Hepatocyte (in vitro differentiated cells): Measurements from ENCODE around the gene MAP2K3.
"Not testable (repeated sequence)": the region's sequence is repeated elsewhere in the genome, so short reads cannot be mapped to it uniquely, and the experiment has no call there.

Source experiments
- EZH2 ChIP-seq: fragments of 200-600 bp; sonication (generic); IDR thresholded peaks from 2 replicates; pipeline ENCODE4 v1.6.1; 2016; ENCODE audit warnings: antibody characterized with exemption, mild to moderate bottlenecking, borderline replicate concordance
- EZH2phosphoT487 ChIP-seq: fragments of 200-600 bp; sonication (generic); IDR thresholded peaks from one replicate; pipeline ENCODE4 v1.6.1; 2018; ENCODE audit warnings: antibody characterized with exemption, mild to moderate bottlenecking, low read depth, moderate library complexity; ENCODE audit not compliant: unreplicated experiment, severe bottlenecking
- TF ChIP-seq, protein P1 (sequence below): fragments of 200-600 bp; sonication (generic); IDR thresholded peaks from 2 replicates; pipeline ENCODE4 v1.5.1; 2016; ENCODE audit warnings: antibody characterized with exemption, mild to moderate bottlenecking; ENCODE audit not compliant: poor library complexity

DNA sequence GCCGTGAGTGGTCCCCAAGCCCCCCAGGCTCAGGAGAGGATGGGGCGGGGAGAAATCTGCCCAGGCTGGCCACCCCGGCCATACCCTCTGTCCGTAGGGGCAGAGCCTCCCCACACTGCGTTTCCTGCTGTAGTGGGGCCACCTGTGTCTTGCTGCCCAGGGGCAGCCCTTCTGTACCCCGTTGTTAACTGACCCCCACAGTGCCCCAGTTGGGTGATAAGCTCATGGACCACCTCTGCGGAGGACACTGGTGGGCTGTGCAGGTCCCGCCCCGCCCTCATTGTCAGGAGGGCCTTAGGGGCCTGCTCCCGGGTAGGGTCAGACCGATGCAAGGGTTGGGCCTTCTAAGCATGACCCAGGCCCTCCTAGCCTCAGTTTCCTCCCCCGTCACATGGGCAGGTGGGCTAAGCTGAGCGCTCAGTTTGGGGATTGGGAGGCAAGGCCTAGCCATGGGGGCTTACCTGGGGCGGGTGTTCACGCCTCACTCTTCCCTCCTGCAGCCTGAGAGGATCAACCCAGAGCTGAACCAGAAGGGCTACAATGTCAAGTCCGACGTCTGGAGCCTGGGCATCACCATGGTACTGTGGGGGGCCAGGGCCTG lies 20.1 kb downstream of the MAP2K3 start:
- not testable (repeated sequence) for TF ChIP-seq EZH2, EZH2phosphoT487
- TF ChIP-seq, protein P1, sequence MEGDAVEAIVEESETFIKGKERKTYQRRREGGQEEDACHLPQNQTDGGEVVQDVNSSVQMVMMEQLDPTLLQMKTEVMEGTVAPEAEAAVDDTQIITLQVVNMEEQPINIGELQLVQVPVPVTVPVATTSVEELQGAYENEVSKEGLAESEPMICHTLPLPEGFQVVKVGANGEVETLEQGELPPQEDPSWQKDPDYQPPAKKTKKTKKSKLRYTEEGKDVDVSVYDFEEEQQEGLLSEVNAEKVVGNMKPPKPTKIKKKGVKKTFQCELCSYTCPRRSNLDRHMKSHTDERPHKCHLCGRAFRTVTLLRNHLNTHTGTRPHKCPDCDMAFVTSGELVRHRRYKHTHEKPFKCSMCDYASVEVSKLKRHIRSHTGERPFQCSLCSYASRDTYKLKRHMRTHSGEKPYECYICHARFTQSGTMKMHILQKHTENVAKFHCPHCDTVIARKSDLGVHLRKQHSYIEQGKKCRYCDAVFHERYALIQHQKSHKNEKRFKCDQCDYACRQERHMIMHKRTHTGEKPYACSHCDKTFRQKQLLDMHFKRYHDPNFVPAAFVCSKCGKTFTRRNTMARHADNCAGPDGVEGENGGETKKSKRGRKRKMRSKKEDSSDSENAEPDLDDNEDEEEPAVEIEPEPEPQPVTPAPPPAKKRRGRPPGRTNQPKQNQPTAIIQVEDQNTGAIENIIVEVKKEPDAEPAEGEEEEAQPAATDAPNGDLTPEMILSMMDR: not testable (repeated sequence)
